Liver (tissue), 9 donors: ENCODE measurements around the gene CCDC9B. TPM values are rescaled to one million over a fixed set of nuclear protein-coding genes. Genes with fewer than 3 reads are reported as not detected.

Experiments used
- DNase-seq: peaks from one replicate; pipeline ENCODE4 v3.0.0-alpha.2; 2017; ENCODE audit warnings: low spot score
- H3K27ac ChIP-seq, 2 donors: one replicate each; pipeline ENCODE4 v1.7.0; 2013; ENCODE audit warnings: inconsistent platforms in 2 of 2, low read length in 2 of 2, control low read depth in 1 of 2, low read depth in 1 of 2, mild to moderate bottlenecking in 1 of 2
- H3K27me3 ChIP-seq, 4 donors: one replicate each; pipeline versions ENCODE4 v1.6.1 to v1.7.0; 2013; ENCODE audit warnings: low read length in 3 of 4, inconsistent platforms in 1 of 4, mild to moderate bottlenecking in 1 of 4, moderate library complexity in 1 of 4; ENCODE audit not compliant: control insufficient read depth in 4 of 4, insufficient read depth in 4 of 4
- H3K36me3 ChIP-seq, 4 donors: one replicate each; pipeline versions ENCODE4 v1.6.1 to v1.7.0; 2013; ENCODE audit warnings: low read length in 3 of 4, mild to moderate bottlenecking in 3 of 4, low read depth in 1 of 4, moderate library complexity in 1 of 4; ENCODE audit not compliant: control insufficient read depth in 4 of 4, insufficient read depth in 3 of 4
- H3K4me1 ChIP-seq, 4 donors: one replicate each; pipeline versions ENCODE4 v1.6.1 to v1.7.0; 2013; ENCODE audit warnings: low read length in 3 of 4, mild to moderate bottlenecking in 3 of 4, moderate library complexity in 1 of 4; ENCODE audit not compliant: control insufficient read depth in 4 of 4, insufficient read depth in 4 of 4
- H3K4me3 ChIP-seq, 3 donors: one replicate each; pipeline versions ENCODE4 v1.6.1 to v1.7.0; 2013; ENCODE audit warnings: low read length in 3 of 3, control low read depth in 1 of 3, low read depth in 1 of 3, mild to moderate bottlenecking in 1 of 3
- H3K9ac ChIP-seq, 2 donors: one replicate each; pipeline ENCODE4 v1.7.0; 2013; ENCODE audit warnings: low read length in 2 of 2, mild to moderate bottlenecking in 2 of 2, moderate library complexity in 2 of 2, control low read depth in 1 of 2, low read depth in 1 of 2
- H3K9me3 ChIP-seq, 4 donors: one replicate each; pipeline versions ENCODE4 v1.6.1 to v1.7.0; 2013; ENCODE audit warnings: low read length in 3 of 4; ENCODE audit not compliant: control insufficient read depth in 4 of 4
- EGR1 ChIP-seq, 2 donors: IDR thresholded peaks; 2 replicates each; pipeline ENCODE4 v1.6.1; 2016 to 2018; ENCODE audit warnings: antibody characterized with exemption in 2 of 2, low read depth in 2 of 2
- FOXA1 ChIP-seq: IDR thresholded peaks from 2 replicates; pipeline ENCODE4 v1.6.1; 2016; ENCODE audit warnings: antibody characterized with exemption
- FOXA2 ChIP-seq: IDR thresholded peaks from 2 replicates; pipeline ENCODE4 v1.6.1; 2016; ENCODE audit warnings: antibody characterized with exemption
- GABPA ChIP-seq, 2 donors: IDR thresholded peaks in 1 of 2; conservative IDR thresholded peaks in 1 of 2; 2 replicates each; pipeline ENCODE4 v1.6.1; 2016; ENCODE audit warnings: antibody characterized with exemption in 2 of 2, mild to moderate bottlenecking in 1 of 2, moderate library complexity in 1 of 2
- HNF4A ChIP-seq, 2 donors: conservative IDR thresholded peaks; 2 replicates each; pipeline ENCODE4 v1.6.1; 2016; ENCODE audit warnings: antibody characterized with exemption in 2 of 2, mild to moderate bottlenecking in 2 of 2
- HNF4G ChIP-seq: IDR thresholded peaks from 2 replicates; pipeline ENCODE4 v1.6.1; 2016; ENCODE audit warnings: antibody characterized with exemption
- RXRA ChIP-seq, 2 donors: IDR thresholded peaks; 2 replicates each; pipeline ENCODE4 v1.6.1; 2017 to 2018; ENCODE audit warnings: antibody characterized with exemption in 2 of 2, mild to moderate bottlenecking in 1 of 2
- SP1 ChIP-seq: IDR thresholded peaks from 2 replicates; pipeline ENCODE4 v1.6.1; 2018; ENCODE audit warnings: antibody characterized with exemption, mild to moderate bottlenecking
- TAF1 ChIP-seq: conservative IDR thresholded peaks from 2 replicates; pipeline ENCODE4 v1.6.1; 2016; ENCODE audit warnings: antibody characterized with exemption, mild to moderate bottlenecking
- YY1 ChIP-seq: IDR thresholded peaks from 2 replicates; pipeline ENCODE4 v1.6.1; 2016; ENCODE audit warnings: antibody characterized with exemption, mild to moderate bottlenecking
- WGBS: extraction: QIAGEN DNeasy Blood & Tissue Kit; methylation state at CpG from one replicate; pipeline ENCODE4 v1.1.7; 2013; 5-methylcytosine and 5-hydroxymethylcytosine counted together
- polyA plus RNA-seq, 2 donors: library from polyadenylated mRNA; stranded (reverse) in 1 of 2; unstranded in 1 of 2; fragments of 200-250 nt in 1 of 2; fragments of >200 nt in 1 of 2; fragmentation: Nextera tagmentation in 1 of 2; extraction: Ambion mirVana in 1 of 2; gene quantifications; one replicate each; pipeline versions ENCODE4 v1.2.1 to v1.2.3, GENCODE V29; 2013 to 2015
- total RNA-seq, 2 donors: library from RNA; depleted of rRNA; stranded (reverse); fragments of >200 nt; gene quantifications; one replicate each; pipeline ENCODE4 v1.2.3, GENCODE V29; 2014
- TF ChIP-seq, protein P1 (sequence below): IDR thresholded peaks from 2 replicates; pipeline ENCODE4 v1.6.1; 2016; ENCODE audit warnings: antibody characterized with exemption
- TF ChIP-seq, protein P2 (sequence below): IDR thresholded peaks from 2 replicates; pipeline ENCODE4 v1.6.1; 2016; ENCODE audit warnings: antibody characterized with exemption
- TF ChIP-seq, protein P3 (sequence below): IDR thresholded peaks from 2 replicates; pipeline ENCODE4 v1.6.1; 2016; ENCODE audit warnings: antibody characterized with exemption
- TF ChIP-seq, protein P4 (sequence below): fragments of 150-350 bp; IDR thresholded peaks from 2 replicates; pipeline ENCODE4 v1.5.1; 2017; ENCODE audit warnings: improper control_type of control experiment, low read depth, low read length; ENCODE audit not compliant: missing input control
- donor health status: healthy.
- donor health status: healthy.
- donor health status: healthy.
- donor health status: healthy.
- donor health status: healthy.

CCDC9B gene
- total and polyA plus RNA-seq, 4 donors: 0.43 to 4.4 (median 0.73) TPM

DNA sequence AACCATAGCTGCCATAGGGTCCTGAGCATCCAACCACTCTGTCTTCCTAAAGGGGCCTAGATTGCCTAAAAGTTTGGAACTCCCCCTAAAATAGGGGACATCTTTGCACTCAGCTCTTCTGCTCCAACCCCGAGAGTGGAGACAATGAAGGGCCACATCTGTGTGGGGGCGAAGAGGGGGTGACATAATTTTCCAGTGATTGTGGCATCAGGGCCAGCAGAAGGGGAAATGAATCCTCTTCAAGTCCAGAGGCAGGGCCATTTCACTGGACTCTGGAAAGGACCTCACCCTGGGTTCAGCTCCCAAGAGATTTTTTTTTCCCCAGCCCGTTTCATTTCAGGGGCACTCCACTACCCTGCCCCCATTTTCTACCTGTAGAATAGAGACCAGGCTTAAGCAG, 53.2 kb downstream of the CCDC9B start:
- no peak for TF ChIP-seq SP1
- TF ChIP-seq, protein P1, sequence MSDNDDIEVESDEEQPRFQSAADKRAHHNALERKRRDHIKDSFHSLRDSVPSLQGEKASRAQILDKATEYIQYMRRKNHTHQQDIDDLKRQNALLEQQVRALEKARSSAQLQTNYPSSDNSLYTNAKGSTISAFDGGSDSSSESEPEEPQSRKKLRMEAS: no peak
- TF ChIP-seq FOXA2: no peak
- TF ChIP-seq, protein P2, sequence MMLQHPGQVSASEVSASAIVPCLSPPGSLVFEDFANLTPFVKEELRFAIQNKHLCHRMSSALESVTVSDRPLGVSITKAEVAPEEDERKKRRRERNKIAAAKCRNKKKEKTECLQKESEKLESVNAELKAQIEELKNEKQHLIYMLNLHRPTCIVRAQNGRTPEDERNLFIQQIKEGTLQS: no peak
- TF ChIP-seq GABPA (IDR thresholded peaks at IDR 0.05 in 1 of 2, conservative IDR thresholded peaks at IDR 0.05 in 1 of 2): no peak
- TF ChIP-seq FOXA1: no peak
- TF ChIP-seq HNF4A (conservative IDR thresholded peaks at IDR 0.05): no peak
- TF ChIP-seq YY1: no peak
- TF ChIP-seq EGR1 (IDR thresholded peaks at IDR 0.05; ENCODE audit: low read depth in 2 of 2): no peak
- H3K9me3 ChIP-seq: no peaks in the 10 kb centered on the region
- no peak for DNase-seq
- no peaks in the 10 kb centered on the region for H3K27me3 ChIP-seq
- H3K4me3 ChIP-seq: no peak overlapping the region
- peaks cover 5 to 24% (median 12%) of the 10 kb centered on the region in 4 donors for H3K4me1 ChIP-seq
- H3K9ac ChIP-seq: no peak overlapping the region
- H3K27ac ChIP-seq: no peak overlapping the region
- WGBS: 93% methylated on average over 3 of the region's 3 CpGs
- no peaks in the 10 kb centered on the region for H3K36me3 ChIP-seq

DNA sequence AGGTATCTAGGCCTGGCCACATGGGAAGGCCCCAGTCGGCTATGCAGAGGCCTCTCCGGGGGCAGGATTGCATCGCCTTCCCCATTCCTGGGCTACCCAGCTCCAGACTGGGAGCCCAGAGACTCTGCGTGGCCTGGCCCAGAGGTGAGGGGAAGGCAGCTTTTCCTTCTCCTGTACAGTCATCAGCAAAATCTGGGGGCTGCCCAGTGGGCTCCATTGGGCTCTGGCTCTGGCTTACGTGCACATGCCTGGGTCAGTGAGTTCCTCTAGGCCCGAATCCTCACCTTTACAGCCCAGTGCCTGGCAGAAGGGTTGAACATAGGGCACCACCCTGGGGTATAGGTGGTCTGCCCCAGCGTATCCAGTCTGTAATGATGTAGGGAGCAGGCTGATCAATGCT, 53.9 kb downstream of the CCDC9B start:
- Histone ChIP-seq H3K27ac (no peak overlapping the region), H3K27me3 (no peaks in the 10 kb centered on the region), H3K9me3 (no peaks in the 10 kb centered on the region), H3K36me3 (no peaks in the 10 kb centered on the region), H3K9ac (no peak overlapping the region), H3K4me3 (no peak overlapping the region), H3K4me1 (peaks cover 8 to 31% (median 19%) of the 10 kb centered on the region in 4 donors)
- no peak for DNase-seq
- no peak for TF ChIP-seq SP1
- no peak for TF ChIP-seq FOXA2
- no peak for TF ChIP-seq EGR1 (IDR thresholded peaks at IDR 0.05; ENCODE audit: low read depth in 2 of 2)
- TF ChIP-seq GABPA (IDR thresholded peaks at IDR 0.05 in 1 of 2, conservative IDR thresholded peaks at IDR 0.05 in 1 of 2): no peak
- no peak for TF ChIP-seq TAF1
- TF ChIP-seq, protein P1: no peak
- TF ChIP-seq, protein P2: no peak
- no peak for TF ChIP-seq HNF4G
- TF ChIP-seq, protein P3, sequence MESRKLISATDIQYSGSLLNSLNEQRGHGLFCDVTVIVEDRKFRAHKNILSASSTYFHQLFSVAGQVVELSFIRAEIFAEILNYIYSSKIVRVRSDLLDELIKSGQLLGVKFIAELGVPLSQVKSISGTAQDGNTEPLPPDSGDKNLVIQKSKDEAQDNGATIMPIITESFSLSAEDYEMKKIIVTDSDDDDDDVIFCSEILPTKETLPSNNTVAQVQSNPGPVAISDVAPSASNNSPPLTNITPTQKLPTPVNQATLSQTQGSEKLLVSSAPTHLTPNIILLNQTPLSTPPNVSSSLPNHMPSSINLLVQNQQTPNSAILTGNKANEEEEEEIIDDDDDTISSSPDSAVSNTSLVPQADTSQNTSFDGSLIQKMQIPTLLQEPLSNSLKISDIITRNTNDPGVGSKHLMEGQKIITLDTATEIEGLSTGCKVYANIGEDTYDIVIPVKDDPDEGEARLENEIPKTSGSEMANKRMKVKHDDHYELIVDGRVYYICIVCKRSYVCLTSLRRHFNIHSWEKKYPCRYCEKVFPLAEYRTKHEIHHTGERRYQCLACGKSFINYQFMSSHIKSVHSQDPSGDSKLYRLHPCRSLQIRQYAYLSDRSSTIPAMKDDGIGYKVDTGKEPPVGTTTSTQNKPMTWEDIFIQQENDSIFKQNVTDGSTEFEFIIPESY: no peak
- no peak for TF ChIP-seq YY1
- no peak for TF ChIP-seq HNF4A (conservative IDR thresholded peaks at IDR 0.05)
- TF ChIP-seq, protein P4, sequence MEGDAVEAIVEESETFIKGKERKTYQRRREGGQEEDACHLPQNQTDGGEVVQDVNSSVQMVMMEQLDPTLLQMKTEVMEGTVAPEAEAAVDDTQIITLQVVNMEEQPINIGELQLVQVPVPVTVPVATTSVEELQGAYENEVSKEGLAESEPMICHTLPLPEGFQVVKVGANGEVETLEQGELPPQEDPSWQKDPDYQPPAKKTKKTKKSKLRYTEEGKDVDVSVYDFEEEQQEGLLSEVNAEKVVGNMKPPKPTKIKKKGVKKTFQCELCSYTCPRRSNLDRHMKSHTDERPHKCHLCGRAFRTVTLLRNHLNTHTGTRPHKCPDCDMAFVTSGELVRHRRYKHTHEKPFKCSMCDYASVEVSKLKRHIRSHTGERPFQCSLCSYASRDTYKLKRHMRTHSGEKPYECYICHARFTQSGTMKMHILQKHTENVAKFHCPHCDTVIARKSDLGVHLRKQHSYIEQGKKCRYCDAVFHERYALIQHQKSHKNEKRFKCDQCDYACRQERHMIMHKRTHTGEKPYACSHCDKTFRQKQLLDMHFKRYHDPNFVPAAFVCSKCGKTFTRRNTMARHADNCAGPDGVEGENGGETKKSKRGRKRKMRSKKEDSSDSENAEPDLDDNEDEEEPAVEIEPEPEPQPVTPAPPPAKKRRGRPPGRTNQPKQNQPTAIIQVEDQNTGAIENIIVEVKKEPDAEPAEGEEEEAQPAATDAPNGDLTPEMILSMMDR: no peak
- no peak for TF ChIP-seq RXRA (IDR thresholded peaks at IDR 0.05)
- WGBS: 81% methylated on average over 7 of the region's 7 CpGs
